Choroid plexus epithelial cell (primary cell): ENCODE results near the gene IL12RB2.
"Not testable (repeated sequence)": the region's sequence is repeated elsewhere in the genome, so short reads cannot be mapped to it uniquely, and the experiment has no call there.

Experiments used
- DNase-seq: peaks from one replicate; pipeline ENCODE4 v3.0.0-alpha.2; 2010; ENCODE audit warnings: low read depth
- H3K4me3 ChIP-seq: 2 replicates; pipeline ENCODE4 v1.5.1; 2011; ENCODE audit warnings: low read depth, mild to moderate bottlenecking, control low read depth, low read length, moderate library complexity
- CTCF ChIP-seq: conservative IDR thresholded peaks from 2 replicates; pipeline ENCODE4 v1.5.1; 2011; ENCODE audit warnings: low read depth, mild to moderate bottlenecking, control low read depth, inconsistent platforms, low read length, moderate library complexity

Gene IL12RB2

GRCh38 chr1:67436511-67437055 lies 128.9 kb downstream of the IL12RB2 start:
- no peak for DNase-seq
- H3K4me3 ChIP-seq, result no peak overlapping the region
- no peak for TF ChIP-seq CTCF

GRCh38 chr1:67437961-67438360 lies 130.3 kb downstream of the IL12RB2 start:
- TF ChIP-seq CTCF, result no peak
- no peak for DNase-seq
- H3K4me3 ChIP-seq, result no peak overlapping the region

GRCh38 chr1:67439277-67440029 lies 131.8 kb downstream of the IL12RB2 start:
- TF ChIP-seq CTCF, result no peak
- no peak overlapping the region for H3K4me3 ChIP-seq
- DNase-seq, result peak; percentile 56

- DNase-seq, result no peak
- H3K4me3 ChIP-seq, result no peak overlapping the region
- no peak for TF ChIP-seq CTCF
These were observed 132.7 kb downstream of the IL12RB2 start for GRCh38 chr1:67440339-67440738.

- DNase-seq, result peak; percentile 79
- no peak overlapping the region for H3K4me3 ChIP-seq
- TF ChIP-seq CTCF, result no peak
These were observed 133.5 kb downstream of the IL12RB2 start for GRCh38 chr1:67441183-67441582.

GRCh38 chr1:67441739-67442281 lies 134.1 kb downstream of the IL12RB2 start:
- H3K4me3 ChIP-seq, result no peak overlapping the region
- DNase-seq, result no peak
- TF ChIP-seq CTCF, result no peak

GRCh38 chr1:67446014-67446413 lies 138.3 kb downstream of the IL12RB2 start:
- not testable (repeated sequence) for DNase-seq, H3K4me3 ChIP-seq
